HTR-8/SVneo (cell line): Measurements from ENCODE around the gene RGL3.
"Not testable (repeated sequence)": the region's sequence is repeated elsewhere in the genome, so short reads cannot be mapped to it uniquely, and the experiment has no call there.

Experiments used
- DNase-seq: peaks from one replicate; pipeline ENCODE4 v3.0.0; 2011; ENCODE audit warnings: low spot score, mixed read lengths; ENCODE audit not compliant: insufficient read length
- FAIRE-seq: peaks from 2 replicates; lab custom pipeline; 2011; peaks lifted over from hg19 to GRCh38; lab: Jason Lieb, UNC

Gene RGL3

DNA sequence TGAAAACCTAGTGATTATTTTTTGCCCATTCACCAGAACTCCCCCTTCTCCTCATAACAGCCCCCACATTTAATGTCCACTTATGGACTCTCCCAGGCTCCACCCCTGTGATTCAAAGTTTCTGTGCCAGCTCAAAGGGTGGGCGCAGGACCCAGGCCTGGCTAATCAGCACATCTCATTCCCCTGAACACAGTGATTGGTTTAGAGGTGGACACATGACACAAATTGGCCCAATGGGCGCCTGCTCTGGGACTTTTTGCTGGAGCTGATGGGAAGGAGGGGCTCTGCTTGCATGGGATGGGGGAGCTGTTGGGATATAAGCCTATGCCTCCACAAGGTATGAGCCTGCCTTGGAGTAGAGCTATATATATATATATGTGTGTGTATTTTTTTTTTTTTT is 28.8 kb downstream of the RGL3 start:
- FAIRE-seq = no peak
- DNase-seq = no peak

DNA sequence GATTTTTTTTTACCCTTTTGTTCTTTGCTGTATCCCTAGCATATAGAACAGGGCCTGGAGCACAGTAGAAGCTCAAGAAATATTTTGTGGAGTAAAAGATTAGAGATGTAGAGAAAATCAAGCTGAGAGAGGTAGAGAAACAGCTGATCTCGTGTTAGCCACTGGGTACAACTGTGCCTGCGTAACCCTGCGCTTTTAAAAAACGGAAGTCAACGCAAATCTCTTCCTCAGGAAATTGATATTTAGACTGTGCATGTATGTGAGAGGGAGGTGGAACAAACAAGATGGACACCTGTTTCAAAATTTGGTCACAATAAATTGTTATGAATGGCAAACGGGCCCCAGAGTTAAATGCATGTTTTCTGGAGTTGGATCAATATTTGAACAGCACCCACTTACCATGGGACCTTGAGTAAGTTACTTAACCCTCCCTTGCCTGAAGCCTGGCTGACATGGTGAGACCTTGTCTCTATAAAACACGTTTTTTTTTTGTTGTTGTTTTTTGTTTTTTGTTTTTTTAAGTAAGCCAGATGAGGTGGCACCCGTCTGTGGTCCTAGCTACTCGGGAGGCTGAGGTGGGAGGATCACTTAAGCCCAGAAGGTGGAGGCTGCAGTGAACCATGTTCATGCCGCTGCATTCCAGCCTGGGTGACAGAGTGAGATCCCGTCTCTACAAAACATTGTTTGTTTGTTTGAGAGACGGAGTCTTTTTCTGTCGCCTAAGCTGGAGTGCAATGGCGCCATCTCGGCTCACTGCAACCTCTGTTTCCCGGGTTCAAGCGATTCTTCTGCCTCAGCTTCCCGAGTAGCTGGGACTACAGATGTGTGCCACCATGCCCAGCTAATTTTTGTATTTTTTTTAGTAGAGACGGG is 31.7 kb downstream of the RGL3 start:
- FAIRE-seq (no peak), DNase-seq (no peak)

DNA sequence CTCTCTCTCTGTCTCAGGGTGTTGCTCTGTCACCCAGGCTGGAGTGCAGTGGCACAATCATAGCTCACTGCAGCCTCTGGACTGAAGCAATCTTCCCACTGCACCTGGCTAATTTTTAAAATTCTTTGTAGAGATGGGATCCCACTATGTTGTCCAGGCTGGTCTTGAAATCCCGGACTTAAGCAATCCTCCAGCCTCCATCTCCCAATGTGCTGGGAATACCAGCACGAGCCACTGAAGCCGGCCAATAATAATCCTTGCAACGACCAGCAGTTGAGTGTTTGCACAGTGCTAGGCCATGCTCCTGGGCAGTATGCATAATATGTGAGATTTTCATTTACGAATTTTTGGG is 34.4 kb downstream of the RGL3 start:
- no peak for FAIRE-seq
- no peak for DNase-seq

DNA sequence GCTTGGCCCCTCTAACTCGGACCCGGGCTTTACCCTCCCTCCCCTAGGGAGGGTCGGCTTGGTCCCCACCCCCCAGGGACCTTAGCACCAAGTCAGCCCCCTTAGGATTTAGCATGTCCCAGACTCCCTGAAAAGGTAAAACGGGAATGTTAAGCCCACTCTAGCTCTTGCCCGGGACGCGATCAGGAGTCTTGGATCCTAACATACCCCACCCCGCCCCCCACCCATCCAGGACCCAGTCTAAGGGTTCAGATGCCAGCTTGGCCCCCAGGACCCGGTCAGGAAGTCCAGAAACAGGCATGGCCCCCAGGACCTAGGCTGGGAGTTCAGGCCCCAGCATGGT is 35.4 kb downstream of the RGL3 start:
- DNase-seq = no peak
- no peak for FAIRE-seq

DNA sequence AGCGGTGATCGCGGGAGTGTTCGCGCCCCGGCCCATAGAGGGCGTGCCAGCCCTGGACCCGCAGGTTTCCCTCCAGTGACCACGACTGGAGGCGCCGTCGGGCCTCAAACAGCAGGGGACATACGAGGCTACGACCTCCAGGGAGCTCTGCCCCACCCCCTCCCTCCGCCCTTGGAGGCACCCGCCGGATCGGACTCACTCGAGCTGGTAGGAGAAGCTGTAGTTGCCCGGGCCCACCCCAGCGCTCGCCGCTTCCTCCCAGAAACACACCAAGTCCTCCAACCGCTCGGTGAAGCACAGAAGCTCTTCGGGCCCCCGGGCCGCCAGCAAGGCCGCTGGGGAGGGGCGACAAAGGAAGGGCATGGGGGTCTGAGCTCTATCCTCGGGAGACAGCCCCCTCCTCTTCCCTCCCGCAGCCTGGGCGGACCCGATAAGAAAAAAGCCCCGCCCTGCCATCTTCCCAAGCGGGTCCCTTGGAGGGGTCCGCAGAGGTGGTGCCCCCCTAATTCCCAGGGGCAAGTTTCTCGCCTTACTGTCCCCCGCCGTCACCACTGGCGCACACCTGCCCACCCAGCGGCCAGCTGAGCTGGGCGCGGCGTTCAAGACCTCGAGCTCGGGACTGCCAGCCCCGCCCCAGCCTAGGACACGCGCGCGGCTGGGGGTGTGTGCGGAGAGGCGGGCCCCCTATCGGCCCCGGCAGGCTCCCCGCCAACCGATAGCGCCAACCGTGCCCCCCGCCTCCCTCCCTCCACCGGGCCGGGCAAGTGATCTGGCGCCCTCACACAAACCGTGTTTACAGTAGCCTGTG is 36.0 kb downstream of the RGL3 start:
- DNase-seq (peak; percentile 53), FAIRE-seq (no peak)

DNA sequence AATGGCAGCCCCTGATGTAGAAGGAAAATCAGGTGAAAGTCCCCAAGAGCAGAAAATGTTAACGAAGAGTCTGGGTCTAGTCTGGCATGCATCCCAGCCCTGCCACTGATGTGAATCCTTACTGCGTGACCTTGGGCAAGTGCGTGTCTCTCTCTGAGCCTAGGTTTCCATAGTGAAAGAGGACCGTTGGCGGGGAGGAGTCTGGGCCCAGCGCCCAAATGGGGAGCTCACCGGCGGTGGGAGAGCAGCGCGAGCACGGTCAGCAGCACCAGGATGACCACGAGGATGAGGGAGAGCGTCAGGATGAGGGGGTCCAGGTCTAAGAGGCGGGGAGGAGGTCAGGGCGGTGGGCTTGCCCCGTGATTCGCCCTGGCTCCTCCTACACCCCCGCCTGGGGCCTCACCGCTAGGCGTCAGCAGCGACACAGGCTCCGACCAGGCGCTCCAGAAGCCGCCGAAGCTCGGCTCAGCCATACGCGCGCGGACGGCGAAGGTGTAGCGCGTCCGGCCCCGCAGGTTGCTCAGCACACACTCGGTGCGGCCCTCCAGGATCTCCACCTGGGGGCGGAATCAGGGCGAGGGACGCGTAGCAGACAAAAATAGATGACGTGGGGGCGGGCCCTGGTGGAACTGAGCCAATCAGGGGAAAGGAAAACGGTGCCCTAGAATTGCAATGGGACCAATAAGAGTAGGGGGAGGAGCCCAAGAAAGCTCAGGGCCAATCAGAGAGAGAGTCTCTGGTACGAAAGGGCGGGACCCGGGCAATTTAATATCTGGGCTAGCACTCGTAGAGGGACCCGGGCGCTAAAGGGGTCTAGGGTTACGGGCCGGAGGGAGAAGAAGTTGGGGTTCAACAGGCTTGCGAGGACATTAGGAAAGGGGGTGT is 38.2 kb downstream of the RGL3 start:
- FAIRE-seq = no peak

DNA sequence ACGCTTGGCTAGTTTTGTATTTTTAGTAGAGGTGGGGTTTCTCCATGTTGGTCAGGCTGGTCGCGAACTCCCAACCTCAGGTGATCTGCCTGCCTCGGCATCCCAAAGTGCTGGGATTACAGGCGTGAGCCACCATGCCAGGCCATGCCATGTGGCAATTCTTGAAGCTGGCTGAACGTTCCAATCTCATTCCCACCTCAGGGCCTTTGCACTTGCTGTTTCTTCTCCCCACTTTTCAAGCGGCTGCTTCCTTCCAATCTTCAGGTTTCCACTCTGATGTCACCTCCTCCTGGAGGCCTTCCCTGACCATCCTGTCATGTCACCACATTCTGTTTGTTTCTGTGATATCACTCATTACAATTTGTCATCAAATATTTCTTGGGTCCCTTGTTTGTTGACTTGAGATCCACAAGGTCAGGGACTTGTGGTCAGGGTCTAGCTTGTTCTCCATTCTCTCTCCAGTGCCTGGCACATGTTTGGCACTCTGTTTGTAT is 39.2 kb downstream of the RGL3 start:
- FAIRE-seq (no peak), DNase-seq (no peak)

More for the DNA sequence above, 38.2 kb downstream of the RGL3 start:
- DNase-seq = peak; percentile 99

DNA sequence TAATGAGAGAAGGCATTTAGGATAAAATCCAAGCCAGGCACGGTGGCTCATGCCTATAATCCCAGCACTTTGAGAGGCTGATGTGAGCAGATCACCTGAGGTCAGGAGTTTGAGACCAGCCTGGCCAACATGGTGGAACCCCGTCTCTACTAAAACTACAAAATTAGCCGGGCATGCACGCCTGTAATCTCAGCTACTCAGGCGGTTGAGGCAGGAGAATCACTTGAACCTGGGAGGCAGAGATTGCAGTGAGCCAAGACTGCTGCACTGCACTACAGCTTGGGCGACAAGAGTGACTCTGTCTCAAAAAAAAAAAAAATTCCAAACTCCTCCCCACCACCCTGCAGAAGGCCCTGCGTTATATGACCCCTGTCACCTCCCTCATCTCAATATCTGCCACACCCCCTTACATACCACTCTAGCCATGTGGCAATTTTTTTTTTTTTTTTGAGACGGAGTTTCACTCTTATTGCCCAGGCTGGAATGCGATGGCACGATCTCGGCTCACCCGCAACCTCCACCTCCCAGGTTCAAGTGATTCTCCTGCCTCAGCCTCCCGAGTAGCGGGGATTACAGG is 39.8 kb downstream of the RGL3 start:
- FAIRE-seq = not testable (repeated sequence)

DNA sequence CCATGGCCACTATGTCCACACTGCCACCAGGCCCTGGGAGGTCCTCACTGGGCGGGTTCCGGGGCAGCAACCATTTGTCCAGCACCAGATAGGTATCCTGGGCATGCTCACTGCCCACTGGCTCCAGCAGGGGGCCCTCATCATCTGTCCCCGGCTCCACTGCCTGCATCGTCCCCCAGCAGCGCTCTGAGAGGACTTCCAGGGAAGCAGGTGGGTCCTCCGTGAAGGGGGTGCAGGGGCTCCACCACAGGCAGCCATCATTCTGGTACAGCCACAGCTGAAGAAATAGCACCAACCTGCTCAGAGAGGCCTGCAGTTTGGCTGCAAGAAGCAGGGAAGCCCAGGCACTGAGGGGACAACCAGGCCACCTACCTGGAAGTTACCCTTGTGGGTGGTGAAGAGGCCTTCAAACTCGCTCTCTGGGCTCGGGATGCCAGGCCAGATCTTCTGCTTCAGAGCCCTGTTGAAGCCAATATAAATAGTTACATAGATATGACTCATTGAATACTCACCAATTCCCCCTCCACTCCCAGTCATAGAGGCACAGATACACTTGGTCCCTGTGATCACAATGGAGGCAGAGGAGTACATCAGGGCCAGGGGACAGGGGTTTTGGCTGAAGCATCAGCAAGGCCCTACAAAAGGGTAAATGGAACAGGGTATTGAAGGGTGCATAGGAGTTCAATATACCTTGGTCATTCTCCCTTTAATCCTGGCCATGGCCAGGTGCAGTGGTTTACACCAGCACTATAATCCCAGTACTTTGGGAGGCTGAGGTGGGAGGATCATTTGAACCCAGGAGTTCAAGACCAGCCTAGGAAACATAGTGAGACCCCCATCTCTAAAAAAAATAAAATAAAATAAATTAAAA is 40.6 kb downstream of the RGL3 start:
- no peak for DNase-seq
- no peak for FAIRE-seq

More for the DNA sequence above, 39.8 kb downstream of the RGL3 start:
- not testable (repeated sequence) for DNase-seq

DNA sequence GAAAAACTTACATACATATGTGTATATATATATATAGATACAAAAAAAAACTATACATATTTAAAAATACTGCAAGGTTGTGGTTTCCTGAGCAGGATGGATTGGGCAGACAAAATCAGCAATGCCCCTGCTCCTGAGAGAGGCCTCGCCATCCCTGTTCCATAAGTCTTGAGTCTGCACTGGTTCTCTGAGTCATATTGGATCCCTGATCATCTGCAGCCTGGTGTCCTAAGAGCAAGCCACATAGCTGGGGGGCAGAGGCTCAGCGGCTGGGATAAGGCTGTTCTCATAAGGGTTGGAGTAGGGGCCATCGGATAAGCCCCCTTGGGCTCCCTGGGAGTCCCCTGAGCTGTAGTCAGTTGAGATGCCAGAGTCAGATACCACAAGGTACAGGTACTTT is 41.4 kb downstream of the RGL3 start:
- DNase-seq = no peak
- no peak for FAIRE-seq

DNA sequence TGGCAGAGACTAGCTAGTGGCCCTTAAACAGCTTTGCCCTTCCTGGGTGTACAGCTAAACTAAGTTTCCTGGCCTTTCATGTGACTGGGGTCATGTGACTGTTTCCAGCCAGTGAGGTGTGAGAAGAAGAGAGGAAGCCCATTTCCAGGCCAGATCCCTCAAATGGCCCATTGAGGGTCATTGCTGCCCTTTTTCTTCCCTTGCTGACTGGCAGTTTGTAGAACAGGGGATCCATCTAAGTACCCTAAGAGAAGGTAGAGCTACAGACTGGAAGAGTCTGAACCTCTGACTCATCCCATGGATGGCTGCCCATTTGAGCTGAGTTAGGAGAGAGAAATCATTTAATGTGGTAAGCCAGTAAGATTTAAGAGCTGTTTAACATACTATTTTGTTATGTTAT is 41.9 kb downstream of the RGL3 start:
- DNase-seq (no peak), FAIRE-seq (no peak)

DNA sequence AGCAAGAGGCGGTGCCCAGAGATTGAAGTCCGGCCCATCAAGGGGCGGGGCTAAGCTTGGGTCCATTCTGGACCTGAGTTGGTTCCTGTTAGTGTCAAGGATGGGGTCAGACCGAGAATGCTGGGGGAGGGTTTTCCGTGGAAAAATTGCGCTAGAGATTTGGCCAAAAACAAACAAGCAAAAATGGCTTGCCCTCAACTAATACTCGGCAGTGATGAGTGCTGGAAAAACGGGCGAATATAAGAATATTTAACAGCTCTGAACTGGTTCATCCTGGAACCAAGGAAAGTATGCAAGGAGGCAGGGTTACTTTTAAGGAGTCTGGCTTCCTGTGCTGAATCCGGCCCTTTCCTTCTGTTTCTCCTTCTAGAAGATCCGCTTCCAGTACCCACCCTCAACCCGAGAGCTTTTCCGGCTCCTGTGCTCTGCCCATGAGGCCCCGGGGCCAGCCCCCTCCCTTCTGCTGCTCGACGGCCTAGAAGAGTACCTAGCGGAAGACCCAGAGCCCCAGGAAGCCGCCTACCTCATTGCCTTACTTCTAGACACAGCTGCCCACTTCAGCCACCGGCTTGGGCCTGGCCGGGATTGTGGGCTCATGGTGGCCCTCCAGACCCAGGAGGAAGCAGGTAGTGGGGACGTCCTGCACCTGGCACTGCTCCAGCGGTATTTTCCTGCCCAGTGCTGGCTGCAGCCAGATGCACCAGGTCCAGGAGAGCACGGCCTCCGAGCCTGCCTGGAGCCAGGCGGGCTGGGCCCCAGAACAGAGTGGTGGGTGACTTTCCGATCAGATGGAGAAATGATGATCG is 43.8 kb downstream of the RGL3 start:
- FAIRE-seq (peak; percentile 69), DNase-seq (no peak)

DNA sequence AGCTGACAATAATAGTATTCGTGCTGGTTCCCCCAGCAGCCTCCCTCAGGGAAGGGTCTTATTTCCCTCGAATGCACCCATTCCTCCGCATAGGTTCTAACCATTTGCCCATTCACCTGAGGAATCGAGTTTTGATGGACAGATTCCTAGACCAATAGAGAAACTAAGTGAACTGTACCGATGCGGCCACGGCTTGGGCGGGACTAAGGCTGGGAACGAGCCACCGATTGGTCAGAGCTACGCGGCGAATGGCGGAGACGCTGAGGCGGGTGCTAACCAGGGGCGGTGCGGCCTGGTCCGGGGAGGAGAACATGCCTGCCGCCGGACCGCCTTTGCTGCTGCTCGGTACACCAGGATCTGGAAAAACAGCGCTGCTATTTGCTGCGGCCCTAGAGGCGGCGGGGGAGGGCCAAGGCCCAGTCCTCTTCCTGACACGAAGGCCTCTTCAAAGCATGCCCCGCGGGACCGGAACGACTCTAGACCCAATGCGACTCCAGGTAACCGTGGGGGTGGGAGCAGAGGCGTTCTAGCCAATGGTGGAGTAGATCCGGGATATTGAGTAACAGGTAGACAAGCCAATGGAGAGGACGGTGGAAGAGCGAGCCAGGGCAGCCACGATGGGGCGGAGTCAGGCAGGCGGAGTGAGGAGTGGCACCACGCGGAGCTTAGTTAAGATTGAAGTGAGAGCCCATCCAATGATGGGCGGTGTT is 44.5 kb downstream of the RGL3 start, which contains the start of gene SWSAP1:
SWSAP1 (plus strand) TSS at position 234 of the 710 bp plus-strand sequence; CDS start at position 249, 15 bp downstream.
- DNase-seq (peak; percentile 100), FAIRE-seq (peak; percentile 91)

DNA sequence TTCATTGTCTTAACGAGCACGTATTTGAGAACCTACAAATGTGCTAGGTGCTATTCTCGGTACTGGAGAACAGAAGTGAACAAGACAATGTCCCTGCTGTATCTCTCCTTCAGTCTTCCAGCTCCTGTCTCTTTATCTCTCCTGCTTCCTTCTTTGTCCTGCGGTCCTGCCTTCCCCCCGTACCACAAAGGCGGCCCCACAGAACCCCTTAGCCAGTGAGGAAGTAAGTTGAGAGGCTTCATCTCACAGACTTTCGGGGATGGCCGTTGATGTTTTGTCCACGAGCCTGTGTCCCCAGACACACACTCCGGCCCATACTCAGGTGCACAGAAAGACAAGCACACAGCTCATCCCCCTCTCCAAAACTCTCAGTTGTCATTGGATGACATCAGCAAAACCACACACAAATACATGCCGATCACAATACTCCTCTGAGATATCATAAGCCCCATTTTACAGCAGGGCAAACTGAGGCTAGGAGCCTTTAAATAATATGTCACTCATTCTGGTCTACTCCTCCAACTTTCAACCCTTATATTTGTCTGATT is 45.2 kb downstream of the RGL3 start:
- FAIRE-seq (no peak), DNase-seq (no peak)

DNA sequence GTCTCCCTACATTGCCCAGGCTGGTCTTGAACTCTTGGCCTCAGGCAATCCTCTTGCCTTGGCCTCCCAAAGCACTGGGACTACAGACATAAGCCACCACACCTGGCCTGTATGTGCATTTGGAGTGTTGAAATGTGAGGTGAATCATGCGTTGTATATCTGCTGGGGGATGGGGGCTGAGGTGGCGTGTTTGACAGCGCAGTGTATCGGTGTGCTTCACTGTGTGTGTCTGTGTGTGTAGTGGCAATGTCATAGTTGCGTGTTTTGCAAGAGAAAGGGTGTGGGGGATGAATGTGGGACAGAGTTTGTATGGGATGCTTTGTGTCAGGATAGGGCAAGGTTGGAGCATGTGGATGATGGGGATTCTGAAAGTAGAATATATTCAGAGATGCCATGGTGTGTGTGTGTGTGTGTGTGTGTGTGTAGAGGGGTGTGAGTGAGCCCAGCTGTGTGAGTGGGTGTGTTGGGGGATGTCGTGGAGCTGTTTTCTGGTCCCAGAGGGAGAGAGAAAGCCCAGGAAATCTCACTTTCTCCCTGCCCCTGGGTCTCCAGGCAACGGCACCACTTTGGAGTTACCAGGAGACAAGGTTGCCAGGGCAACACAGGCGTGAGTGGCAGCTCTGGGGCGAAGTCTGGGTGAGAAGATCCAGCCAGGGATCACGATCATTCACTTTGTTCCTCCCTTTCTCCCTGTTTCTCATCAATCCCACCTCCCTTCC is 45.8 kb downstream of the RGL3 start:
- FAIRE-seq (no peak), DNase-seq (no peak)

DNA sequence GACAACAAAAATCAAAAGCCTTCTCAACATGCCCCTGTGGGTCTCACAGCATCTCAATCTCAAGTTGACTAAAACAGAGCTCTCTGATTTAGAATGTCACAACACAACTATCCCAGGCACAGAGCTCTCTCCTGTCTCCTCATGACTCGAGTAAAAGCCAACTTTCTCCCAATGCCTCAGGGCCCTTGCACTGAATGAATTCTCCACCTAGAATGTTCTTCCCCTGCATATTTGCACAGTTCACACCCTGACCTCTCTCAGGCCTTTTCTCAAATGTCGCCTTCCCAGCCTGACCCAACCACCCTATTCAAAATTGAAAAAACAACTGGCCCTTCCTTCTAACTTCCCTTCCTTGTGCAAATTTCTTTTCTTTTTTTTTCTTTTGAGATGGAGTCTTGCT is 48.4 kb downstream of the RGL3 start:
- no peak for DNase-seq
- no peak for FAIRE-seq

DNA sequence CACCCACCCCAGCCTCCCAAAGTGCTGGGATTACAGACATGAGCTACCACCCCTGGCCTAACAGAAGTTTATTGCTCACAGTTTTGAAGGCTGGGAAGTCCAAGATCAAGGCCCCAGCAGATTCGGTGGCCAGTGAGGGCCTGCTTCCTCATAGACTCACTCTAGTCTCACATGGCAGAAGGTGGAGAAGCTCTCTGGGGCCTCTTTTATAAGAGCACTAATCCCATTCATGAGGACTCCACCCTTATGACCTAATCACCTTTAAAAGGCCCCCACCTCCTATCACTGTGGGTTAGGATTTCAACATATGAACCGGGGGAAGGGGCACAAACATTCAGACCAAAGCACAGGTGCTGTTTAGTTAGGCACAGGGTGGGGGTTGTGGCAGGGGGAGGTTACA is 51.6 kb downstream of the RGL3 start:
- DNase-seq (no peak), FAIRE-seq (no peak)
